ENCODE results near the gene MAST4. TPM values are rescaled to one million over a fixed set of nuclear protein-coding genes. Genes with fewer than 3 reads are reported as not detected.

MAST4 gene
- total RNA-seq, 1 donor from 2014 or later = 11.3 TPM

GRCh38 chr5:67028941-67029340, 432.7 kb downstream of the MAST4 start:
- TF ChIP-seq CTCF (IDR thresholded peaks at IDR 0.05) = no peak
- DNase-seq (ENCODE audit: low spot score) = no peak
- no peak overlapping the region for H3K27ac Mint-ChIP-seq (ENCODE audit: unreplicated experiment)
- no peaks in the 10 kb centered on the region for H3K9me3 Mint-ChIP-seq (ENCODE audit: low read depth)
- H3K27me3 Mint-ChIP-seq (ENCODE audit: low read depth) = no peaks in the 10 kb centered on the region
- peaks cover 41% of the 10 kb centered on the region for H3K4me1 Mint-ChIP-seq (ENCODE audit: low read depth)
- H3K4me3 Mint-ChIP-seq (ENCODE audit: unreplicated experiment) = no peak overlapping the region
- no peaks in the 10 kb centered on the region for H3K36me3 Mint-ChIP-seq (ENCODE audit: low read depth)

GRCh38 chr5:67029481-67029880, 433.3 kb downstream of the MAST4 start:
- Mint-ChIP-seq H3K4me1 (ENCODE audit: low read depth) (peaks cover 41% of the 10 kb centered on the region), H3K27ac (ENCODE audit: unreplicated experiment) (no peak overlapping the region), H3K27me3 (ENCODE audit: low read depth) (no peaks in the 10 kb centered on the region), H3K4me3 (ENCODE audit: unreplicated experiment) (no peak overlapping the region), H3K36me3 (ENCODE audit: low read depth) (no peaks in the 10 kb centered on the region), H3K9me3 (ENCODE audit: low read depth) (no peaks in the 10 kb centered on the region)
- DNase-seq (ENCODE audit: low spot score) = no peak
- no peak for TF ChIP-seq CTCF (IDR thresholded peaks at IDR 0.05)

- H3K36me3 Mint-ChIP-seq (ENCODE audit: low read depth) = no peaks in the 10 kb centered on the region
- peaks cover 41% of the 10 kb centered on the region for H3K4me1 Mint-ChIP-seq (ENCODE audit: low read depth)
- no peak for DNase-seq (ENCODE audit: low spot score)
- no peak overlapping the region for H3K27ac Mint-ChIP-seq (ENCODE audit: unreplicated experiment)
- no peaks in the 10 kb centered on the region for H3K27me3 Mint-ChIP-seq (ENCODE audit: low read depth)
- no peak for TF ChIP-seq CTCF (IDR thresholded peaks at IDR 0.05)
- no peak overlapping the region for H3K4me3 Mint-ChIP-seq (ENCODE audit: unreplicated experiment)
- H3K9me3 Mint-ChIP-seq (ENCODE audit: low read depth) = no peaks in the 10 kb centered on the region
These were observed 434.3 kb downstream of the MAST4 start for GRCh38 chr5:67030289-67031056.

GRCh38 chr5:67031057-67031443, 434.9 kb downstream of the MAST4 start:
- Mint-ChIP-seq H3K4me3 (ENCODE audit: unreplicated experiment) (no peak overlapping the region), H3K9me3 (ENCODE audit: low read depth) (no peaks in the 10 kb centered on the region), H3K27ac (ENCODE audit: unreplicated experiment) (no peak overlapping the region), H3K36me3 (ENCODE audit: low read depth) (no peaks in the 10 kb centered on the region), H3K27me3 (ENCODE audit: low read depth) (no peaks in the 10 kb centered on the region), H3K4me1 (ENCODE audit: low read depth) (peaks cover 41% of the 10 kb centered on the region)
- TF ChIP-seq CTCF (IDR thresholded peaks at IDR 0.05) = no peak
- no peak for DNase-seq (ENCODE audit: low spot score)

- Mint-ChIP-seq H3K27me3 (ENCODE audit: low read depth) (no peaks in the 10 kb centered on the region), H3K4me3 (ENCODE audit: unreplicated experiment) (no peak overlapping the region), H3K36me3 (ENCODE audit: low read depth) (no peaks in the 10 kb centered on the region), H3K9me3 (ENCODE audit: low read depth) (no peaks in the 10 kb centered on the region), H3K4me1 (ENCODE audit: low read depth) (peaks cover 41% of the 10 kb centered on the region), H3K27ac (ENCODE audit: unreplicated experiment) (no peak overlapping the region)
- no peak for DNase-seq (ENCODE audit: low spot score)
- TF ChIP-seq CTCF (IDR thresholded peaks at IDR 0.05) = no peak
These were observed 435.5 kb downstream of the MAST4 start for GRCh38 chr5:67031692-67032091.
